ENCODE measurements around the gene KHNYN.

DNA sequence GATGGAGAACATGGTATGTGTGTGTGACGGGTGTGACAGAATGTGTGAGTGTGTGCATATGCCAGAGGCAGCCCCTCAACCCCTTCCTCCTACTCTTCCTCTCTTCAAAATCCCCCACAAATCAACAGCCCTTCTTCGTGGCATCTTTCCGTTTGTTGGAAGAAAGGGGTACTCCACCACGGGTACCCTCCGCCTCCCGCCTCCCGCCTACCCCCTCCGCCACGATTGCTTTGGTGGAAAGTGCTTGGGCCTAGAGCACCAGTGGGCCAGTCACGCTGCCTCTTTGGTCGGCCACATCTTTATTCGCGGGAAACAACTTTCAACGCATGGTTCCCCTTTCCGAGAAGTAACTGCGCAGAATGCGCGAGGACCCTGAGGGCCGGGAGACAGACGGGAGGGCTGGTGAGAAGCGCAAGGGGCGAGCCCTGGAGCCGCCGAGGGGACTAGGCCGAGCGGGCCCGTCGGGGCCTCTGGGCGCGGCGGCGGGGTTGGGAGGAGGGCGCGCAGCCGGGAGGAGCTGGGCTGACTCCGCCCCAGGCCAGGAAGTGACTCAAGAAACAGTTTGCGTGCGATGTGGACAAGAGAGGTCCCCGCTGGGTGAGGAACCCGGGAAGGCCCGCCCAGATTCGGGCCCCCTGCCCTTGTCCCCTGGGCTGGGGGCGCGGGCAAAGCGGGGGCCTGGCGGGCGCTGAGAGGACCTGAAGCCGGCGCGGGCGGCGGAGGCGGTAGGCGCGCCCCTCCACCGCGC is at the start of gene KHNYN, which contains the start of gene CBLN3:
- TF ChIP-seq CTCF (IDR thresholded peaks at IDR 0.05) (peak in 2 of 3 donors; percentile 7 to 24), EP300 (IDR thresholded peaks at IDR 0.05) (peak; percentile 47)

All from ovary (tissue), 3 donors.